Spleen (tissue), 7 donors: ENCODE measurements around the gene DNAH9.

Experiments
- CTCF ChIP-seq, 11 experiments: fragments of 200-600 bp in 7 of 11; fragments of 450-650 bp in 4 of 11; sonication (generic) in 4 of 11; IDR thresholded peaks in 8 of 11; conservative IDR thresholded peaks in 3 of 11; 1 replicate in 7 of 11; 2 replicates in 4 of 11; pipeline versions ENCODE4 v1.4.0 to v1.8.0; 2016 to 2021; ENCODE audit warnings: antibody characterized with exemption in 11 of 11, inconsistent platforms in 4 of 11, mild to moderate bottlenecking in 1 of 11
- POLR2A ChIP-seq, 3 donors: fragments of 450-650 bp; IDR thresholded peaks; one replicate each; pipeline ENCODE4 v1.5.1; 2017; ENCODE audit warnings: antibody characterized with exemption in 3 of 3, mild to moderate bottlenecking in 1 of 3
- POLR2AphosphoS5 ChIP-seq, 3 donors: sonication (generic); formaldehyde crosslinking; IDR thresholded peaks; one replicate each; pipeline ENCODE4 v1.5.1; 2017; ENCODE audit warnings: antibody characterized with exemption in 3 of 3
- donor health status: DM: no; HTN: no; CAD: no; lungs with moderate emphysema.
- donor health status: DM: no; HTN: no; CAD: no.
- donor health status: DM: no; HTN: no; CAD: no.

- TF ChIP-seq CTCF (IDR thresholded peaks at IDR 0.05 in 8 of 11, conservative IDR thresholded peaks at IDR 0.05 in 3 of 11): no peak
- no peak for TF ChIP-seq POLR2AphosphoS5 (IDR thresholded peaks at IDR 0.05)
- no peak for TF ChIP-seq POLR2A (IDR thresholded peaks at IDR 0.05)
Measured at GRCh38 chr17:11805138-11805537, 206.9 kb downstream of the DNAH9 start.
